Measurements from ENCODE around the gene LRRC4B. TPM values are rescaled to one million over a fixed set of nuclear protein-coding genes. Genes with fewer than 3 reads are reported as not detected.

The LRRC4B gene
- total RNA-seq, 1 donor from 2014 or later: 4.6 TPM

GRCh38 chr19:50498219-50499056, 69.8 kb downstream of the LRRC4B start:
- Histone ChIP-seq H3K9me3 (no peaks in the 10 kb centered on the region), H3K36me3 (no peaks in the 10 kb centered on the region), H3K4me1 (no peaks in the 10 kb centered on the region), H3K27ac (no peak overlapping the region), H3K4me3 (no peak overlapping the region), H3K27me3 (no peaks in the 10 kb centered on the region)
- intact Hi-C loops (cut with DNase I): no loop called here
- no peak for DNase-seq
- no peak for TF ChIP-seq CTCF (IDR thresholded peaks at IDR 0.05)
- ATAC-seq: no peak

GRCh38 chr19:50497022-50497405, 71.2 kb downstream of the LRRC4B start:
- no peaks in the 10 kb centered on the region for H3K9me3 ChIP-seq
- DNase-seq (no peak), ATAC-seq (no peak)
- no peak overlapping the region for H3K4me3 ChIP-seq
- TF ChIP-seq CTCF (IDR thresholded peaks at IDR 0.05): no peak
- H3K27ac ChIP-seq: no peak overlapping the region
- H3K27me3 ChIP-seq: no peaks in the 10 kb centered on the region
- H3K4me1 ChIP-seq: no peaks in the 10 kb centered on the region
- no peaks in the 10 kb centered on the region for H3K36me3 ChIP-seq
- intact Hi-C loops (cut with DNase I): no loop called here

GRCh38 chr19:50496189-50497021, 71.8 kb downstream of the LRRC4B start:
- no peak for TF ChIP-seq CTCF (IDR thresholded peaks at IDR 0.05)
- DNase-seq (peak; percentile 56), ATAC-seq (peak; percentile 11)
- Histone ChIP-seq H3K36me3 (no peaks in the 10 kb centered on the region), H3K9me3 (no peaks in the 10 kb centered on the region), H3K27me3 (no peaks in the 10 kb centered on the region), H3K4me1 (no peaks in the 10 kb centered on the region), H3K4me3 (no peak overlapping the region), H3K27ac (no peak overlapping the region)
- intact Hi-C loops (cut with DNase I): no loop called here

GRCh38 chr19:50495020-50495531, 73.2 kb downstream of the LRRC4B start:
- DNase-seq (no peak), ATAC-seq (no peak)
- no peaks in the 10 kb centered on the region for H3K36me3 ChIP-seq
- no peak overlapping the region for H3K27ac ChIP-seq
- no peaks in the 10 kb centered on the region for H3K4me1 ChIP-seq
- no peaks in the 10 kb centered on the region for H3K27me3 ChIP-seq
- intact Hi-C loops (cut with DNase I): no loop called here
- no peak for TF ChIP-seq CTCF (IDR thresholded peaks at IDR 0.05)
- H3K9me3 ChIP-seq: no peaks in the 10 kb centered on the region
- no peak overlapping the region for H3K4me3 ChIP-seq

GRCh38 chr19:50494186-50495019, 73.8 kb downstream of the LRRC4B start:
- no peaks in the 10 kb centered on the region for H3K4me1 ChIP-seq
- no peak for ATAC-seq
- no peaks in the 10 kb centered on the region for H3K36me3 ChIP-seq
- no peak overlapping the region for H3K4me3 ChIP-seq
- no peaks in the 10 kb centered on the region for H3K27me3 ChIP-seq
- TF ChIP-seq CTCF (IDR thresholded peaks at IDR 0.05): no peak
- no peaks in the 10 kb centered on the region for H3K9me3 ChIP-seq
- DNase-seq: peak; percentile 23
- H3K27ac ChIP-seq: no peak overlapping the region
- intact Hi-C loops (cut with DNase I): no loop called here
